HPDE6-E6E7 (cell line): ENCODE measurements around the gene LGALS12.
"Not testable (repeated sequence)": the region's sequence is repeated elsewhere in the genome, so short reads cannot be mapped to it uniquely, and the experiment has no call there.

Experiments used
- DNase-seq: peaks from one replicate; pipeline ENCODE4 v3.0.0; 2011; ENCODE audit warnings: missing footprints; ENCODE audit errors: extremely low spot score

Gene LGALS12

DNA sequence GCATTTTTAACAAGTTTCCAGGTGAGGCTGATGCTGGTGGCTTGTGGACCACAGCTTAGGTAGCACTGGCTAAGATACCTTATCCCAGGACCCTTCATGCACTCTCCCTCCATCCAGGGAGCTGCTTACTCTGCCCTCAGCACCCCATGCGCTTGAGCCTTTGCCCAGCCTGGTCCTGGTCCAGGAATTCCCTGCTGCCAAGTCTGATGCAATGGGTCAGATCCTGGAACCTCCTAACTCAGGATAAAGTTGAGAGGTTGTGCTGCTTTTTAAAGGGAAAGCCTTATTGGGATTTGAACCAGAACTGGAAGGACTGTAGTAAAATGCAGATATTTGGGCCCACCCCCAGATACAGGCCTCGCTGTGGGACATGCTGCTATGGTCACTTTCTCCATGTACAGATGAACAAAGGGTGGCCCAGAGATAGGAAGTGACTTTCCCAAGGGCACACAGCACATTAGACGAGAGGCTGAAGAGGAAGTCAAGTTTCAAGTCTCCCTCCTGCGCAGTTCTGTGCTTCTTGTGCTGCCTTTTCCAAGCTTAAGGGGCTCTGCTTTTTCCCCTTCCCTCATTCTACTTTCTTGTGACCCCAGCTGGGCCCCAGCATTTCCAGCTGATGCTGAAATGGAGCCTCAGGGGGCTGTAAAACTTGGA is 824 bp upstream of the LGALS12 start:
- DNase-seq, result no peak

DNA sequence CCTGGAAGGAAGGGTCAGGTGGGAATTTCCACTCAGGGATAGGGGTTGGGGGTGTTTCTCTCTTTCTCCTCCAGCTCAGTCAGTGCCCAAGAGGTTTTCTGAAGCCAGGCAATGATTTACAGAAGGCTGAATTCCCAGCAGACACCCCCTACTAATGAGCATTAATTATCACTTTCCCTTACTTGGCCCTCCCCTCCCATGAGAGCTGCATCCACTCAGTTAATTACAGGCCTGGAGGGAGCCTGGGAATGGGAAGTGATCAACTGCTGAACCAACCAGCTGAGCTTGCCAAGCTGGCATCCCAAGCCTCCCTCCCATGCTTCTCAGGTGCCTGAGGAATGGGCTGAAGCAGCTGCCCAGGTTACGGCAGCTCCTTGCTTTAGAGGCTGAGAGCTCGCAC is 992 bp downstream of the LGALS12 start:
- no peak for DNase-seq

DNA sequence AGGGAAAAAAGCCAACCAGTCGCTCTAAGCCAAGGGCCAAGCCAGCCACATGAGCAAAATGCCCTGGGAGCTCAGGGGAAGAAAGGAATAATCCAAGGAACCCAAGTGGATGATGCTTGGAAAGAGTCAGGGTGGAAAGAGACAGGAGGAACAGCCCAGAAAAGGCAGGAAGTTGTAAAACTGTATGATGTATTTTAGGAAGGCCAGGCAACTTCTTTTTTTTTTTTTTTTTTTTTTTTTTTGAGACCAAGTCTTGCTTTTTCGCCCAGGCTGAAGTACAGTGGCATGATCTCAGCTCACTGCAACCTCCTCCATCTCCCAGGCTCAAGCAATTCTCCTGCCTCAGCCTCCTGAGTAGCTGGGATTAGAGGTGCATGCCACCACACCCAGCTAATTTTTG is 1.6 kb downstream of the LGALS12 start:
- DNase-seq, result no peak

DNA sequence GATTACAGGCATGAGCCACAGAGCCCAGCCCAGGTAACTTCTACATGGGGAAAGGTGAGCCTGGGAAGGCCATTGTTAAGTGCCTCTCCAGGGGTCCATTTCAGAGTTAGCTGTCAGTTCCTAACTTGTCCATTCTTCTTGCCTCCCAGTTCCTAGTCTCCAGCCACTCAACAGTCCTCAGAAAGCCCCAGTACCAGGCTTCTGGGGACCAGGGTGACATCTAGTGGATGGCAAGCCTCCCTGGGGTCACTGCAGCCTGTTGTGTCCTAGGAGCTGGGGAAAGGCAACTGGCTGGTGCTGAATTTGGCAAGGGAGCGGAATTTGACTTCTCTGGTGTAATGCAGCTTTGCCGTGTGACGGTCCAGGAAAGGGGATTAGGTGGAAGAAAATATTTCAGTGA is 2.1 kb downstream of the LGALS12 start:
- no peak for DNase-seq

- no peak for DNase-seq
Observed at GRCh38 chr11:63508745-63509144, 2.9 kb downstream of the LGALS12 start.

- no peak for DNase-seq
Observed at GRCh38 chr11:63510360-63511047, 4.6 kb downstream of the LGALS12 start.

DNA sequence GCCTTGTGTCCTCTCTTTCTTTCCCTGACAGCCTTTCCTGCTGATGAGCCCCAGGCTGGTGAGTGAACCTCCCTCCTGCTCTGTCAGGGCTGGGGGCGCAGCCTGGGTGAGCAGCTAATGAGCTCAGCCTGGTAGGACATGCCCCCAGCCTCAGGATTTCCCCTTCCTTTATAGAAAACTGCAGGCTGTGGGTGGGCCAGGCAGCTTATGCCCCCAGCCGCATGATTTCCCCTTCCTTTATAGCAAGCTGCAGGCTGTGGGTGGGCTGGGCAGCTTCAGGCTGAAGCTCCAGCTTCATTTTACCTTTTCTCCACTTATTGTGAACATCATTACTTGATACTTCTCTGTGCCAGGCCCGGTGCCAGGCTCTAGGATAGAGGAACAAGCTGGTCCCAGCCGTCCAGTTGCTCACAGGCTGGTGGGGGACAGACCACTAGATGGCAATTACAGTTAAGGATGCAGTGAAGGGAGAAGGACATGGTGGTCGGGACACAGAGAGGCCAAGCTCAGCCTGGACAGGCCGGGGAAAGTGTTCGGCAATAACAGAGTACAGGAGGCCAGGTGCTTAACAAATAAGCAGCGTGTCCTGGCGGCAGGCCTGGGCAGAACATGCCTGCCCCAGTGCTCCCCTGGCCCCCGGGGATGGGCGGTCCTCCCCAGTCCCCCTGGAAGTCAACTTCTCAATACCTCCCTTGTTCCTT is 5.3 kb downstream of the LGALS12 start:
- DNase-seq, result no peak

GRCh38 chr11:63512816-63513215 is 6.9 kb downstream of the LGALS12 start:
- no peak for DNase-seq

- DNase-seq, result no peak
Observed at GRCh38 chr11:63516109-63516508, 10.2 kb downstream of the LGALS12 start.

DNA sequence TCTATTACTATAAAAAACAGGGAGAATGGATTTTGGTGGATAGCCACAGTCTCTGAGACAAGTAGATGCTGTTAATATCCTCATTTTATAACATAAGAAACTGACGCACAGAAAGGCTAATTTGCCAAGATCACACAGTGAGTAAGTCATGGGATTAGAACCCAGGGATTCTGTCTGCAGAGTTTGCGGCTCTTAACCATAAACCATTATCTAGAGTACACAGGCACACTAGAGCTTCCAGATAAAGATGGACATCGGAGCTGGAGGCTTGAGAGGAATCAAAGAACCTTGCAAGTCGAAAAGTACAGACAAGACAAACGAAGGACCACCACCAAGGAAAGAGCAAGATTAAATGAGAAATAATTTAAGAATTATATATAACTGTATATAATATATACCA is 11.3 kb downstream of the LGALS12 start:
- no peak for DNase-seq

DNA sequence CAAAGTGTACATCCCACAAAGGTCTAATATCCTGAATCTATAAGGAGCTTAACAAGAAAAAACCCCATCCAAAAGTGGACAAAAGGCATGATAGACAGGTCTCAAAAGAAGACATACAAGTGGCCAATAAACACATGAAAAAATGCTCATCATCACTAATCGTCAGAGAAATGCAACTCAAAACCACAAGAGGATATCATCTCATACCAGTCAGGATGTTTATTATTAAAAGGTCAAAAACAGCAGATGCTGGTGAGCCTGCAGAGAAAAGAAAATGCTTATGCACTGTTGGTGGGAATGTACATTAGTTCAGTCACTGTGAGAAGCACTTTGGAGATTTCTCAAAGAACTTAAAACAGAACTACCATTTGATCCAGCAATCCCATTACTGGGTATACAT is 12.7 kb downstream of the LGALS12 start:
- DNase-seq, result no peak

- DNase-seq, result no peak
Observed at GRCh38 chr11:63520606-63521170, 14.8 kb downstream of the LGALS12 start.

- no peak for DNase-seq
Observed at GRCh38 chr11:63521896-63522295, 16.0 kb downstream of the LGALS12 start.

DNA sequence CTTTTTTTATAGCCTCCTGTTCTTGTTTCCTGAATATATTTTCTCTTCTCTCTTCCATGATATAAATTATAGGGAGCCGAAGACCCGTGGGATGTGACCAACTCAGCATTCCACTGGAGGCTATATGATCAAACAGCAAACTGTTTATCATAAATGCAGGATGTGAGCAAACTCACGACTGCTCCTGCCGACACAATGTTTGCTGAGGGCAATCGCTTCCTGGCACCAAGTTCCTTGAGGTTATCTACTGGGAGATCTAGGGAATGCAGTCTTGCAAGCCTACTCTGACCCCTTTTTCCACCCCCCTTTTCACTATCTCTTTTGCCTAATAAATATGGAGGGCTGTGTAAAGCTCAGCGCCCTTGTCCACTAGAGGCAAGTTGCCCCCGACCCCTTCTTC is 17.3 kb downstream of the LGALS12 start:
- DNase-seq, result no peak

DNA sequence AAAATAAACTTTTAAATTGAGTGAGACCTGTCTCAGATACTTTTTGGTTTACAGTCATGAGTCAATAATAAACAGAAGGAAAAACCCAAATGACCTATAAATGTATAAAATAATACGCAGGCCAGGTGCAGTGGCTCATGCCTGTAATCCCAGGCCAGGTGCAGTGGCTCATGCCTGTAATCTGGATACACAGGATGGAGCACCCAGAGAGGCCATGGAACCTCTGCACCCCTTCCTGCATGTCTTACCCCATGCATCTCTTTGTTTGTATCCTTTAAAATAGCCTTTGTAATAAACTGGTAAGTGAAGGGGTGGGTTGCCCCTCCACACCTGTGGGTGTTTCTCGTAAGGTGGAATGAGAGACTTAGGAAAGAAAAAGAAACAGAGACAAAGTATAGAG is 21.8 kb downstream of the LGALS12 start:
- DNase-seq, result no peak

DNA sequence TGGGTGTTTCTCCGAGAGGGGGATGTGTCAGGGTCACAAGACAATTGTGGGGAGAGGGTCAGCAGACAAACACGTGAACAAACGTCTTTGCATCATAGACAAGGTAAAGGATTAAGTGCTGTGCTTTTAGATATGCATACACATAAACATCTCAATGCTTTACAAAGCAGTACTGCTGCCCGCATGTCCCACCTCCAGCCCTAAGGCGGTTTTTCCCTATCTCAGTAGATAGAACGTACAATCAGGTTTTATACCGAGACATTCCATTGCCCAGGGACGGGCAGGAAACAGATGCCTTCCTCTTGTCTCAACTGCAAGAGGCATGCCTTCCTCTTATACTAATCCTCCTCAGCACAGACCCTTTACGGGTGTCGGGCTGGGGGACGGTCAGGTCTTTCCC is 22.3 kb downstream of the LGALS12 start:
- DNase-seq, result not testable (repeated sequence)

DNA sequence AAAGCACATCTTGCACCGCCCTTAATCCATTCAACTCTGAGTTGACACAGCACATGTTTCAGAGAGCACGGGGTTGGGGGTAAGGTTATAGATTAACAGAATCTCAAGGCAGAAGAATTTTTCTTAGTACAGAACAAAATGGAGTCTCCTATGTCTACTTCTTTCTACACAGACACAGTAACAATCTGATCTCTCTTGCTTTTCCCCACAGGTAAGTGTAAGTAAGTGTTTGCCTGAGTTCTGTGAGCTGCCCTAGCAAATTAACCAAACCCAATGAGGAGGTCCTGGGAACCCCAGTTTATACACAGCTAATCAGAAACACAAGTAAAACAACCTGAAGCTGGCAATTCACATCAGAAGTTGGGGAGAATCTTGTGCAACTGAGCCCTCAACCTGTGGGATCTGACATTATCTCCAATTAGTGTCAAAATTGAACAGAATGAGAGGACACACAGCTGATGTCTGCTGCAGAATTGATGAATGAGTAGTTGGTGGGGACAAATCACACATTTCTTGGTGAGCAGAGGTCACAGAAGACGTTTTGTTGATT is 22.9 kb downstream of the LGALS12 start:
- DNase-seq, result not testable (repeated sequence)

- DNase-seq, result not testable (repeated sequence)
Observed at GRCh38 chr11:63529373-63529772, 23.5 kb downstream of the LGALS12 start.

GRCh38 chr11:63530021-63530420 is 24.1 kb downstream of the LGALS12 start:
- DNase-seq, result no peak

DNA sequence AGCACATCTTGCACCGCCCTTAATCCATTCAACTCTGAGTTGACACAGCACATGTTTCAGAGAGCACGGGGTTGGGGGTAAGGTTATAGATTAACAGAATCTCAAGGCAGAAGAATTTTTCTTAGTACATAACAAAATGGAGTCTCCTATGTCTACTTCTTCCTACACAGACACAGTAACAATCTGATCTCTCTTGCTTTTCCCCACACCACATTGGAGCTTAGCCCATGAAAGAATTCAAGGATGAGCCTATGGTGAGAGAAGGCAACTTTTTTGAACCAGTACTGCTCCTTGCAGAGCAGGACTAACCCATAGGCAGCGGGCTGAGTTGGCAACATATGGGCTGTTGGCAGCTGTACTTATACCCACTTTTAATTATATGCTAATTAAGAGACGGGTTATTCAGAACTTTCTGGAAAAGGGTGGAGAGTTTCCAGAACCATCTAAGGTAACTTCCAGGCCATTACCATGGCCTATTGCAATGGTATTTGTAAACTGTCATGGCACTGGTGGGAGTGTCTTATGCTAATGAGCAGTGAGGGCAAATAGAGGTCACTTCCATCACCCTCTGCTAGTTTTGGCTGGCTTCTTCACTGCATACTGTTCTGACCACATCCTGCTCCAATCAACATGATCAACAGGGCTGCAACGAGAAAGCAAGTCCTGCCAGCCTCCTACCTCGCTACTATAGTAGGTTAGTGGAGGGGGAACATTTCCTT is 25.3 kb downstream of the LGALS12 start:
- peak; percentile 56 for DNase-seq

GRCh38 chr11:63532117-63532516 is 26.2 kb downstream of the LGALS12 start:
- DNase-seq, result no peak
